Activated CD8-positive, alpha-beta memory T cell treated with anti-CD3 and anti-CD28 coated beads, Interleukin-2, amount 50 U/mL, for 1 hour (primary cell): ENCODE measurements around the gene DOCK10.

Experiments used
- DNase-seq: peaks from one replicate; pipeline ENCODE4 v3.0.0-alpha.2; 2020; ENCODE audit errors: extremely low read depth

Gene DOCK10

DNA sequence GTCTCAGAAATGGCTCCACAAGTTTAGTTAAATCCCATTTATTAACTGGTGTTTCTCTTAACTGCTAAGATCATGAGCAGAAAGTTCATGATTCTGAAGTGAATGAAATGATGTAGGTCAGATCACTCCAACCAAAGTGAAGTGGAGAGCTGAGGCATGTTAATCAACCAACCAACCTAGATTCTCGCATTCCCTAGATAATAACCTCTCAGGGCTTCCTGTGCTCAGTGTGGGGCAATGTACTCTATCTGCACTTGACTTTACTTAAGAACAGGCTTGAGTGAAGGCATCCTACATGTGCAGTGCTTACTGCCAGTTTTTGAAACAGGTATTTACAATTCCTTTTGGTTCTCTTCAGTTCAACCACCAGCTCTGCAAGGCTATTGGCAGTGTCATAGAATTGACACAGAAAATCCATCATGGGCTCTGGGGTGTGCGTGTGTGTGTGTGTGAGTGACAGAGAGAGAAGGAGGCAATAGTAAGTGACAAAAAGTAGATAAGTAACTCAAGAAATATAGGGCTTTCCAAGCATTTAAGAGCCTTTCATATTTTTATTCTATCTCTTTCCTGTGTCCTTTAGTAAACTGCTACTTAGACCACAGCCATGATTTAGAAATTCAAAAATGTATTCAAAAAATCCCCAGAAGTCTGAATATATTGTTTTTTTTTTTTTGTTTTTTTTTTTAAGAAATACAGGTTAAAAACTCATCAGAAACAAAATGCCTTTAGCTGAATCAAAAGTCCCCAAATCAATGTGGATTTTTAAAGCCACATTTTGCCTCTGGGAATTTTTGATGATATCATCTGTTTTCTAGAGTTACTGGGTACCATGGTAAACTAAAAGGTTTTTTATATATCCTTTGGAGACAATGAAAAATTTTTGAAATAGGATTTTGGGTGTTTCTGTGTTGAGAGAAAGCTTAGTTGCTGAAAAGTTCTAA lies 28.6 kb downstream of the DOCK10 start:
- no peak for DNase-seq

DNA sequence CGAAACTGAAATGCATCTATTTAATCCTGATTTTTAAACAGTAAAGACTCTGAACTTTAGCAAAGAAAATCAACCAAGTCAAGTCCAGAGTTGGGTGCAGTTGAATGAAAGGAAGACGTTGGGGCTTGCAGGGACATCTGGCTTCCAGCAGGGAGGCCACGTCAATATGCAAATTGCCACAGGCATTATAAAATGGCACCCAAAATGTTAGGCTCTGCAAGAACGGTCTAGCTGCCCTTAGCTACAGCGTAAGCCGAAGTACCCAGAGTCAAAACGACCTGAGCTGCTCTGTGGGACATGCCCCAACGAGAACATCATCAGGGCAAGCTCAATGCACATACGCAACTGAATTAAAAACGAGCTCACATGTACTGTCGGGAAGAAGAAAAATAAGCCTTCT lies 30.7 kb downstream of the DOCK10 start:
- no peak for DNase-seq

DNA sequence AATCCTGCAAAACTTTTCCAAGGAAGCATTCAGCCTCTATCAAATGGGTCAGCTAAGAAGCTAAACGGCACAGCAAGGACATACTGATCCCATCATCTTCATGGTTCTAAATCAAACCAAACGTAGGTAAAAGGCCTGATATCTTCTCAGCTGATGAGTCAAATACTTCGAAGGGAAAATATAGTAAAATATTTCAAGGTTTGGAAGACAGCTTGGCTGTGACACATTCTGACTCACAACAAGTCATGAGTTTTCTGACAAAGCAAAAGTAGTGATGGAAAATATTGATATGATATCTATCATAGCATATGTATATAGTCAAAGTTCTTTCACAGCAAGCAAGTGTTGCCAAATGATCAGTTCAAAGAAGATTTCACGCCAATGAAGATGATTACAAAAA lies 31.5 kb downstream of the DOCK10 start:
- DNase-seq: no peak

DNA sequence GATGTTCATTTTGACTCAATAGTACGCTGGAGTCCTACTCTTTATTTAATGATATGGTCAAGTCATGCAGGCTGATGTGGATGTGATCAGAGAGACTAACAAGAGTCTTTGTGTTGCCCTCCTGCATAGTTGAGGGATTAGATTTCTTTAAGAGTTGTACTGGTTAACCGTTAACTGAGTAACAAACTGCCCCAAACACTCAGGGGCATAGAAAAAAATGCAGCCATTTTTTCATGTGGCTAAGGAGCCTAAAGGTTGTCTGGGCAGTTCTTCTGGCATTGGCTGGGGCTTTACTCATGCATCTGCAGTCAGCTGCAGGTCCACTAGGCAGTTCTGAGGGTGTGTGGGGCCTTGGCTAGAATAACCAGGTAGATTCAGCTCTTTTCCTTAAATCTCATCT lies 32.5 kb downstream of the DOCK10 start:
- no peak for DNase-seq

DNA sequence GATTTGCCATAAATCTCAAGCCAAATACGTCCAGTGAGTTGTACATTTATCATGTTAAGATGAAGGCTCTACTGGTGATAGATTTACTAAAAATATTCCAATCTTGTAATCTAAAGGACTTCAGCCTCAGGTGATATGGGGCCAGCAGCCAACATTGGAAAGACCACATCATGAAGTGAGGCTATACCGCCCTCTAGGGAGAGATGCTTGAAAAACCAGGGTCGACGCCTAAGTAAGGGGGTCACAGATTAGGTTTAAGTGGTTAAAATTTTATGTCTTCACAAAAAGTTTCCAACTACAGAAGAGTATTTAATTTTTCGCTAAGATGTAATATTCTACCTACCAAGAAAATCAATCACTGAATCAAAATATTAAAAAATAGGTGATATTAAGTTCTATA lies 33.3 kb downstream of the DOCK10 start:
- DNase-seq: no peak

DNA sequence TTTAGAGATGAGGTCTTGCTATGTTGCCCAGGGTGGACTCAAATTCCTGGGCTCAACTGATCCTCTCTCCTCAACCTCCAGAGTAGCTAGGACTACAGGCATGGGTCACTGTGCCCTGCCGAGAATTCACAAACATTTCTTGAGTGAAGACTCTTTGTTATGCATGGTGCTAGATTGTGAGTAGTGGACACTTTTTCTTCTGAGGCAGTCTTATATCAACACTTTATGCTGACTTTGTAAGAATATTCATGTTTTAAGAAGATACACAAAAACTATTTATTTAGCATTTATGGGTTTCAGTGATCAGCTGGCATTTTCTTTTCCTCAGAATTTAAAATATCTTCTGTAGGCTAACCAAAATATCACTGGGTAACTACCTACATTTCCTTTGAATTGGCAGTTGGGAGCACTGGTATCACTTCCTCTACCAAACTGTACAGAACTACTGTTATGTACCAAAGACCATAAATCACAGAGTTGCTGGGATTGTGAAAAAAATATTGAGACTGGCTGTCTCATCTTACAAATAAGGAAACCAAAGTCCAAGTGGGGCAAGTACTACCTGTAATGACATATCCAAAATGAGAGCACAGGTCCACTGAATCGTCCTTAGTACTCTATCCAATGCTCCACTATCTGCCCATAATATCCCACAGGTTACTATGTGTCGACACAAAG lies 34.0 kb downstream of the DOCK10 start:
- DNase-seq: no peak

DNA sequence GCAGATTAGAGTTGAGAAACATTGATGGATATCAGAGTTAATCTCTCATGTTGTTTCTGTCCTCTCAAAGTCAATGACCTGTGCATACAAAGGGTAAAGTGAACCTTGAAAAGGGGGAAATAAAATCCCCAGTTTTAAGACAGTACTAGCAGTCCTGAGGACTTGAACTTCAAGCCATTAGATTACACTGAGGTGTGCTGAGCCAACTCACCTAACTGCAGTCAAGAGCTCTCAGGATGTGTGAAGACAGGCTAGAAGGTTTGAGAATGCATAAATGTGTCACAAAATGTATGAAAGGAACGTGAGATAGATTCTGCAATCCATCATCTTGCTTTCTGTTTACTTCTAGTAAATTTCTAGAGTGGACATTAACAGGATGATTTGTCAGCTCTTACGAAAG lies 35.5 kb downstream of the DOCK10 start:
- no peak for DNase-seq

DNA sequence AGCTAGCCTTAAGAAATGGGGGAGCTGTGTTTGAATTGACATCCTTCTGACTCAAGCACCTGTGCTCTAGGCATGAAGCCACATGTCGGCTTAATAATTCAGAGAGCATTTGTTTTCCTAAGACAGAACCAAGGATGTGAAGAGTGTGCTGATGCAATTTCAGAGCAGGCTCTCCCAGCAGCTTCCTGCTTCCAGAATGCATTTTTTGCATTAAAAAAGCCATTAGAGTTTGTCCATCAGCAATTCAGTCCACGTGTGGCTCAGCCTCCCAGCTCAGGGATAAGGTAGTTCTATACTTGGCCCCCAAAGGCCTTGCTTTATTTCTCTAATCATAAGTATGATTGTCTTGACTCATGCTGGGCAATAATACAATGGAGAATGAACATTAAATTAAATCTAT lies 37.7 kb downstream of the DOCK10 start:
- DNase-seq: no peak

DNA sequence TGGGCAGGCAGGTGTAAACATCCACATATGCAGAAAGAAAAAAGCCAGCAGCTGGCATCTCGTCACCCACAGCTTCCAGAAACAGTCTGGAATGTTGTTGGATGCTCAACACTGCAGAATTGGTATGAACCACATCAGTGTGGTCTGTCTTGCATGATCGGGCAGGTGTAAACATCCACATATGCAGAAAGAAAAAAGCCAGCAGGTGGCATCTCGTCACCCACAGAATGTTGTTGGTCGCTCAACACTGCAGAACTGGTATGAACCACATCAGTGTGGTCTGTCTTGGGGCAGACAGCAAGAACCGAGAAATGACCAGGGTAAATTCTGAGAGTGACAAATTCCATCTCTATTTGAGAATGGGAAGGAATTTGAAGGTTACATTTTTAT lies 39.6 kb downstream of the DOCK10 start:
- DNase-seq: no peak

DNA sequence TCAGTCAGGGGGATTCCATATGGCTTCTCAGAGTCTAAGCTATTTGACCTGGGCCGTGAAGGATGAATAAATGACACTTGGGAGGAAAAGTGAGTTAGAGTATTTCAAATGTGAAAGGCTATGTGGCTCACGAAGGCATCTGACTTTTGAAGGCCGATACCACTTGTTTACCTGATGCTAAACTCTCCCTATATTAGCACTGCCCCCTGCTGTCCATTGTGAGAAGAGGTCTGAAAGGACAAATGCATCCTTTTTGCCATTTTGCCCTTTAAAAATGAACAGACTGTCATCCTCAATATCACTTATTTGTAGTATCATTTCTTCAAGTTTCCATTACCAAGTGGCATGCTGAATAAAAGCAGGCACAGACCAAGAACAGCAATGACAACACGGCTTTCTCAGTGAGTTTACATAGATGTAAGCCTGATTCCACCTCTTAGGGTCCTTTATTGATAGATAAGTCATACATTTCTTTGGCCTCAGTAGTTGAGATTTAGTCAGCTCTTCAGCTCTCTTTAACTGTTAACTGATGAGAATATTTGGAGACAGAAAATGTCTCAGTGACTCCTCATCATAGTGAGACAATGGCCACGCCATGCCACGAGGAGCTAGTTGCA lies 40.1 kb downstream of the DOCK10 start:
- DNase-seq: peak; percentile 69

DNA sequence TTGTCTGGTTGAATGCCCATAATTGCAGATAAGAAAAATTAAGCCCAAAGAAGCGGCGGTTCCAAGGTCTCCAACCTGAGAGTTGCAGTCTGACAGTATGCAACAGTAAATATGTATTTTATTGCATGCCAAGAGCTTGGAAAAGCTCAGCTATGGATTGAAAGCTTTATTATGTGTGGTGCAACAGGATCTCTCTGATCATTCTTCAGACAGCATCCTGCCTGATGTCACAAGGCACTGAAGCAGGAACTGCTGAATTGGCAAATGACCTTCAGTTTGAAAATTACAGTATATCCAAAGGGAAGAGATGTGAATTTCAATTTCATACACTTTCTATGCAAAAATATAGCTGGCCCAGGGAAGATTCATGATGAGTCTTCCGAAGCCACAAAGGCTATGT lies 42.5 kb downstream of the DOCK10 start:
- no peak for DNase-seq

DNA sequence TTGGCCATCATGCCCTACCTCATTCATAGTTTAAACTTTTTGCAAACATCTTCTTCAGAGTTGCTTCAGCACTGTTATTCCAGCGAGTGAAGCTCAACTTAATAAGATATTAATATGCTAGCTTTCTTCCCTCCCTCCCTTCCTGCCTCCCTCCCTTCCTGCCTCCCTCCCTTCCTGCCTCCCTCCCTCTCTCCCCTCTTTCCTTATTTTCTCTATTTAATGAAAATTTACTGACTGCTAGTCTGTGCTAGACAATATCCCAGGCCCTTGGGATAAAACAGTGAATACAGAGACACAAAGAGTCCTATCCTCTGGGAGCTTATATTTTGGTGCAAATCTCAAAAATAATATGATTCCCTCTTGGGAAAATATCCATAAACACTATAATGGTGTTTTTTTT lies 42.9 kb downstream of the DOCK10 start:
- no peak for DNase-seq

DNA sequence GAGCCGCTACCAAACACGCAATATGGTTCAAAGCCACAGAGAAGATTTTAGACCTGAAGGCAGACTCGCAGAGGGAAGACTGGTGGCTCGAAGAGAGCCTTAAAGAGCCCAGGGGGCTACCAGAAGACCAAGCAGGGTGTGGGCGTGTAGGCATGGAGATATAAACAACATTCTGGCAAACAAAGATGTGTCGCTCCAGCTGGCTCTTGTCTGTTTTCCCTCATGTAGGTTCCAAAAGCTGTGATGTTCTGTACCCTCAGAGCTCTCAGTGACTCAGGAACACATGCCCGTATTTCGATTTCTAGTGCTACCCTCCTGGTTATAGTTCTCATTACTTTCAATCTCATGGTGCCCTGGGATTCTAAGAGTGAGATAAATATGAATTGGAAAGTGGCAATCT lies 44.5 kb downstream of the DOCK10 start:
- no peak for DNase-seq

DNA sequence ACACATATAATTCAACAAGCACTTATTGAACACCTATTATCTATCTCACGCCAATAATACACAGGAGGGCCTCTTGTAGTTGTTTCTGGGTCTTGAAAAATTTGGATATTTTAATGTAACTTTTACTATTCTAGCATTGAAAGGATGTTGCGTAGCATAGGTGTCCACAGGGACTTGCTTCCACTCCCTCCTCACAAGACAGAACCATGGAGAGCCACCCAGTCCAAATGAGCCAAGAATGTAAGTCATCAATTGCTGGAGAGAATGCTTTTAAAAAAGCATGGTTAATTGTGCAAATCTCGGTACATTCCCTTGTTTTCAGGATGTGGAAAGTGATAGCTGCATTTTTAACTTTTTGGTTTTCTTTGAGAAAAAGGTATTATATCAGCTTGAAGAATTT lies 46.8 kb downstream of the DOCK10 start:
- no peak for DNase-seq

DNA sequence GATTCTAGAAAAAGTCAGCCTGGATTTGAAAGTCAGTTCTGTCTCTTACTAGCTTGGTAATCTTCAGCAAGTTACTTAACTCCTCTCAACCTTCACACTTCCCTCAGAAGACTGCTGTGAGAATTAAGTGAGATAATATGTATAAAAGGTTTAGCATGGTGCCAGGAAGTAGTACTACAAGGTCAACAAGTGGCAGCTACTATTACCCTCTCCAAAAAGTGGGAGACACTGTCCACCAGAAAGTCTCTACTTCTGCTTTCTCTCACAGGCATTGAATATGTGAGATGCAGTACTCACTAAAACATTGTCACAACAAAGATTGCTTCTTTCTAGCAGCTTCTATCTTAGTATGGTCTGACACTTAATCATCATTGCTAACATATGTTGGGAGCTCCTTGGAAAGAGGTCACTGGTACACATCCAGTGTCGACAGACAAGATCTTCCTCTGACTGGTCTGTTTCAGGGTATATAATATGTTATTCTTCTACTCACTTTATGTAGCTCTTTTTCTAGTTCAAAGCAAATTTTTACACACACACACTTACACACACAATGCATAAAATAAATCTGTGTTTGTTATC lies 47.9 kb downstream of the DOCK10 start:
- DNase-seq: no peak

DNA sequence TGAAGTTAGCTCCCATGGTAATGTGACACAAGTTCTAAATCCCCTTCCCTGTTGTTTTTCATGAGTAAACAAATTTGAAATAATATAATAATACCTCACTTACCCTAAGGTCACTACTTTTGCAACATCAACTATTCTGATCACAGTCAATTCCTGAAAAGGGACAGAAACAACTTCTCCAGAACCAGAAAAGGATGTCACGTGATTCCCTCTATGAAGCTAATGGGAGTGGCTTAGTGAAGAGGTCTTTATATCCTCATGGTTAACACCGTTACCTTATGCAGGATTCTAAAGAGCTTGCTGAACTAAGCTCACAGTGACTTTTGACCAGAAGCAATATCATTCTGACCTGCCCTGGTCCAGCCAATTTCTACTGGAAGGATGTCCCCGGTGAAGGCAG lies 51.6 kb downstream of the DOCK10 start:
- DNase-seq: no peak

DNA sequence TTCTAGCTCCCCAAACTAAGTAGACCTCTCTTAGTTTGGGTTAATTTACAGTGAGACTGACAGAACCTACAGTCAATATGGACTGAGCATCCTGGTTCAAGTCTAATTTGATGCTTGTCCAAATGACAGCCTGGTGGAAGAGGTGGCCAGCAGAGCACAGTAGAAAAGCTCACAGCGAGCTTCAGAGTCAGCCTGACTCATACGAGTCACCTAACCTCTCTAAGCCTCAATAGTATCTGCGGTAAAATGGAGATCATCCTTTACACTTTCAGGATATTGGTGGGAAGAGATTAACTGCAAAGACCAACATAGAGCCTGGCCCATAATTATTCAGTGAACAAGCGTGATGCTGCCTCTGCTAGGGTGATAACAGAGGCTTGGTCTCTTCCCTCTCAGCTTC lies 54.5 kb downstream of the DOCK10 start:
- DNase-seq: no peak

DNA sequence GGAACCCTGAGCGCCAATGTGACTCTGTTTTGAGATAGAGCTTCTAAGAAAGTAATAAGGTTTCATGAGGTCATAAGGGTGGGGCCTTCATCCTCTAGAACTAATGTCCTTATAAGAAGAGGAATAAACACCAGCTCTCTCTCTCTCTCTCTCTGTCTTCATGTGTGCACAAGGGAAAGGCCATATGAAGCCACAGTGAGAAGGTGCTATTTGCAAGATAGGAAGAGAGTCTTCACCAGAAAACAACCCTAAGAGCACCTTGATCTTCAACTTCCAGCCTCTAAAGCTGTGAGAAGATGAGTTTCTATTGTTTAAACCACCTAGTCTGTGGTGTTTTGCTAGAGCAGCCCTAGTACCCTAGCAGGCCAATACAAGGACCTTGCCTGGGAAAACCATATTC lies 55.8 kb downstream of the DOCK10 start:
- DNase-seq: no peak

DNA sequence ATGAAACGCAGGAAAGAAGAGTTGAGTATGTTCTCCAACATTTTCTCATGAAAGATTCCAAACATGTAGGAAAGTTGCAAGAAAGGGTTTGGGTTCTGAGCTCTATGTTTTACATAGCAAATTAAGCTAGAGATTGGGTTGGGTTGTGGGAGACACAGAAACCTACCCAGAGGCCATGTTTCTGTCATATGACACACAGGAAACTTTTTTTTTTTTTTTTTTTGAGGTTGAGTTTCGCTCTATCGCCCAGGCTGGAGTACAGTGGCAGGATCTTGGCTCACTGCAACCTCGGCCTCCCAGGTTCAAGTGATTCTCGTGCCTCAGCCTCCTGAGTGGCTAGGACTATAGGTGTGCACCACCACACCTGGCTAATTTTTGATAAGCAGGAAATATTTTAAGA lies 57.6 kb downstream of the DOCK10 start:
- DNase-seq: no peak

DNA sequence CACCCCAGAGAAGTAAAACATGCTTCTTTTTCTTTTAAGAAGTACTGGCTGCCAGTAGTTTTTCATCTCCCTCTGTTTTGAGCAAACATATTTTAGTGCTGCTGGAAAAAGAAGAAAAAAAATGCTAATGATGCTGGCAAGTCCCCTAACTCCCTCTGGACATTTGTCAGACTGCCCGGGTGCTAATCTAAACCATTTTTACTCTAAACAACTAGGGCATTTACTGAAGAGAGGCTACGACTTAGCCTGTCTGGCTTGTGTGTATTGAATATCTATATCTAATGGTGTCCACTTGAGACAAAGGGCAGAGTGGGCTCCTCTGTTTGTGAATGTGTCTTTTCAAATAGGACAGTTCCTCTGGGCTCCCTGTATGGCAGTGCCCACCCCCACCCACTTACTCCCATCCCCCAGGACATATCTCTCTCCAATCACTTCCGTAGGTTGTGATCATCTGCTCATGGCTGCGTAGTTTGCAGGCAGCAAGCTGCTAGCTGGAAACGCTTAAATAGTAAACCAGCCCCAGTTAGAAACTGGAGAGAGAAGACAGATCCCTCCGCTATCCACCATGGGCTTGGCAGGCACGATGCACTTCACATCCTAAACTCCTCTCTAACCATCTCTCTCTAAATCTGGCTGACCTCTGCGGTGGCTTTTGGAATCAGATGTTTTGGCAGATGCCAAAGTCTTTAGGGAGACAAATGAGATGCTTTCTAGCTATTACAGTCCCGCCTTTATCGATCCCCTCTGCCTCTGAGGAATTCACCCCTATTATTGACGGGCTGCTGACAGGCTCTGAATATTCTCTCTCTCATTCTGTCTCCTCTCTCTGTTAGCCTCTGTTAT lies 58.3 kb downstream of the DOCK10 start:
- DNase-seq: no peak

DNA sequence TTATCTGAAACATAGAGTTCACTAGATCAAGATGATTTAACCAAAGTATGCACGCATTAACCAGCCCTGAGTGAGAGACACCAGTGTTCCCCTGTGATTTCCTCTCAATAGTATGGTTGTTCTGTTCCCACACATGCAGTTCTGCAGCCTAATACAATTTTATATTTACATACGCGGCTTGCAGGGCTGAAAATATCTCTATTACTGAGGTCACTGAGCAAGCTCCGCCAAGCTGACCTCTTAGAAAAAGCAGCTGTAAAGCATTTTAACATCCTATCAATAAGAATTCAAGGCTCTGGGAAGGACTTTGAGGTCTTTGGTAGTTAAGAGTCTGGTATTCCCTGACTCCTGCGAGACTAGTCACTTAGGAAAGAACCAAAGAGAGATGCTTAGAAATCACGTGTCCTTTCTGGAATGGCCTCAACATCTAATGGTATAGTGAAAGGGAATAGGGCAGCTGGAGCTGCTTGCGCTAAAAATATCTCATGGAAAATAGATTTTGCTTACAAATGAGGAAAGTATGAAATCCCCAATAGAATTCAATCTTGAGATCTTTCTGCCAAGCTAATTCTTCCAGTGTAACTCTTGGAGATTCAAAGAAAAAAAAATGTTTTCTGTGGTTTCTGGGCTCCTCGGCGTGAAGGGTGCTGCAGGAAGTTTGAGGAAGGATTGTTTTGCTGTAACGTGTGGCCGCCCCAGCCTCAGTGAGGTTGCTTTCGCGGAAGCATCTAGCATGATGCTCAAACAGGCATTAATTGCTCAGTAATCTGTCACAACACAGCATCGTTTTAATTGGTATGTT lies 59.2 kb downstream of the DOCK10 start:
- DNase-seq: no peak
